ENCODE data around the gene RTBDN.
A peak's percentile ranks its signal among the peaks of the same experiment; 100 is the strongest.
"Not testable (repeated sequence)": the region's sequence is repeated elsewhere in the genome, so short reads cannot be mapped to it uniquely, and the experiment has no call there.

Gene RTBDN

DNA sequence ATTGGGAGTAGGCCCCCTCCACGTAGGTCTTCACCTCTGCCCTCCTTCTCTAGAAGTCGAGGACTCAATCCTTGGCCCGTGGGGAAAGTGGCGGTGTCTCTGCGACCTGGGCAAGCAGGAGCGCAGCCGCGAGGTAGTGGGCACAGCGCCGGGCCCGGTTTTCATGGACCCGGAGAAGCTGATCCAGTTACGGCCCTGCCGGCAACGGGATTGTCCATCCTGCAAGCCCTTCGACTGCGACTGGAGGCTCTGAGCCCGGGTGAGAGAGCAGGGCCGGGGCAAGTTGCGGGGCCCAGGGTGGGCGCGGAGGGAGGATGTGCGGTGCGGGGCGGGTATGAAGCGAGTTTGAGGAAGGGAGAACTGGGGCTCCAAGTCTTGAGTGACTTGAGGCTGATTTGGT, 30.3 kb downstream of the RTBDN start:
- H3K27ac ChIP-seq (ENCODE audit: low read depth, low read length), result no peak overlapping the region
- peaks cover 29% of the 10 kb centered on the region for H3K4me1 ChIP-seq (ENCODE audit: insufficient read depth, low read length)
- H3K36me3 ChIP-seq (ENCODE audit: insufficient read depth, low read length), result peaks cover 21% of the 10 kb centered on the region
- H3K4me3 ChIP-seq (ENCODE audit: low read depth in 1 of 2, low read length in 2 of 2), result no peak overlapping the region
- no peak overlapping the region for H3K9ac ChIP-seq (ENCODE audit: low read length)
- H3K9me3 ChIP-seq (ENCODE audit: low read length), result no peaks in the 10 kb centered on the region
- H3K27me3 ChIP-seq (ENCODE audit: control insufficient read depth in 1 of 2, insufficient read depth in 2 of 2, low read length in 2 of 2), result no peaks in the 10 kb centered on the region

DNA sequence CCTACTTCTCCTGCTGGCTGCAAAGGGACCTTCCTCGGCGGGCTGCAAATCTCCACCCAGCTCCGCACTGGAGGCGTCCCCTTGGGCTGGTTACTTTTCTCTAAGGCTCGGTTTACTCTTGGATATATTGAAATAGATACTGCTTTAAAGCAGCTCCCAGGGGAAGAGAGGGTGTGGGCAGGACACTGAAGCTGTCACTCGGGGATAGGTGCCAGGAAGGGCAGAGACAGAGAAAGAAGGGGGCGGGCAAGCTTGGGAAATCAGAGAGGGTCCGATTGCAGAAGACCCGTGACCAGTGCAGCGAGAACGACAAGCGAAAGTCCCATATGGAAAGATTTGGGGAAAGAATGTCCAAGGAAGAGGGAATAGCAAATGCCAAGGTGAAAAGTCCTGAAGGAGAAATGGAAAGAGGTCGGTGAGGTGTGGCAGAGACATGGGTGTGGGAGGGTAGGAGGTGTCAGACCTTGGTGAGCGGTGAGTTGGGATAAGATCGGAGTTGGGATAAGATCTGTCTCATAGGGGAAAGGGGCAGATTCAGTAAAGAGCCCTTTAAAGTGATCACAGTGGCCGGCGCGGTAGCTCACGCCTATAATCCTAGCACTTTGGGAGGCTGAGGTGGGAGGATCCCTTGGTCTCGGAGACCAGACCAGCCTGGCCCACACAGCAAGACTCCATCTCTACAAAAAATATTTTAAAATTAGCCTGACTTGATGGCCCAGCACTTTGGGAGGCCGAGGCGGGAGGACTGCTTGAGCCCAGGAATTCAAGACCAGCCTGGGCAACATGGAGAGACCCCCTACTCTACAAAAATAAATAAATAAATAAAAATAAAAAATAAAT, 31.9 kb downstream of the RTBDN start:
- Histone ChIP-seq H3K9ac (ENCODE audit: low read length) (no peak overlapping the region), H3K4me3 (ENCODE audit: low read depth in 1 of 2, low read length in 2 of 2) (peak overlapping the region; percentile 61 to 94), H3K4me1 (ENCODE audit: insufficient read depth, low read length) (peaks cover 29% of the 10 kb centered on the region), H3K27ac (ENCODE audit: low read depth, low read length) (peak overlapping the region; percentile 69), H3K27me3 (ENCODE audit: control insufficient read depth in 1 of 2, insufficient read depth in 2 of 2, low read length in 2 of 2) (no peaks in the 10 kb centered on the region), H3K36me3 (ENCODE audit: insufficient read depth, low read length) (peaks cover 16% of the 10 kb centered on the region), H3K9me3 (ENCODE audit: low read length) (no peaks in the 10 kb centered on the region)

DNA sequence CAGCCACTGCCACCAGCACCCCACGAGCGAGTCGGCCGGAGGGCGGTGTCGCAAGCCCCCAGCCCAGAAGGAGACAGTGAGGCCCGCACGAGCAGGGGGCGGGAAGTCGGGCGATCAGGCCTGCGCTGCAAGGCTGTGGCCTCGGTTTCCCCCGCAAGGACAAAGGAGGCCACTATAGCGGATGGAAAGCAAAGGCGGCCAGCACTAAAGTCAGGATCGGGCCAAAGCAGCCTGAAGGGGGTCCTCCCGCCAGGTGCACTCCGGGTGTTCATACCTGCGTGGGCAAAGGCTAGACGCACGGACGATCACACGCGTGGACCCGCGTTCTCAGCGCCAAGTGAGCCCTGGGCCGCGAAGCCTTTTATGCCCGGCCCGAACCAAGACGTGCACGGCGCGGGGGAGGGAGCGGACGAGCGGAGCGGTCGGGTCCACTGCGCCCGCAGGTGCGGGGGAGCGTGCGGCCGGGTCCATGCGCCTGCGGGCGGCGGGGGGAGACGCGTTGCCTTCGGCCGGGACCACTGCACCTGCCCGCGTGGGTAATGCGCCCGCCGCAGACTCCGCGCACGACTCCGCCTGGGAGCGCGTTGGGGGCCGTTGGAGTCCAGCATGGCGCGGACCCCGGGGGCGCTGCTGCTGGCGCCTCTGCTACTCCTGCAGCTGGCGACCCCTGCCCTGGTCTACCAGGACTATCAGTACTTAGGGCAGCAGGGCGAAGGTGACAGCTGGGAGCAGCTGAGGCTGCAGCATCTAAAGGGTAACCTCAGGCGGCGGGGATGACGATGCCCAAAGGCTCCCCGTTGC, 32.7 kb downstream of the RTBDN start, which contains the start of the genes PRDX2 and THSD8:
PRDX2 (minus strand) TSS at position 335 of the 801 bp plus-strand sequence. CDS start 539 bp downstream, outside the sequence.
THSD8 (plus strand) TSS at position 604 of the 801 bp plus-strand sequence; CDS start at position 607, 3 bp downstream.
- H3K9ac ChIP-seq (ENCODE audit: low read length), result peak within 1 kb of the TSS; percentile 84
- peaks cover 22% of the 10 kb centered on the region for H3K4me1 ChIP-seq (ENCODE audit: insufficient read depth, low read length)
- H3K36me3 ChIP-seq (ENCODE audit: insufficient read depth, low read length), result peaks cover 22% of the 10 kb centered on the region
- no peaks in the 10 kb centered on the region for H3K27me3 ChIP-seq (ENCODE audit: control insufficient read depth in 1 of 2, insufficient read depth in 2 of 2, low read length in 2 of 2)
- H3K4me3 ChIP-seq (ENCODE audit: low read depth in 1 of 2, low read length in 2 of 2), result peak within 1 kb of the TSS; percentile 61 to 94
- peak within 1 kb of the TSS; percentile 69 for H3K27ac ChIP-seq (ENCODE audit: low read depth, low read length)
- H3K9me3 ChIP-seq (ENCODE audit: low read length), result no peaks in the 10 kb centered on the region

DNA sequence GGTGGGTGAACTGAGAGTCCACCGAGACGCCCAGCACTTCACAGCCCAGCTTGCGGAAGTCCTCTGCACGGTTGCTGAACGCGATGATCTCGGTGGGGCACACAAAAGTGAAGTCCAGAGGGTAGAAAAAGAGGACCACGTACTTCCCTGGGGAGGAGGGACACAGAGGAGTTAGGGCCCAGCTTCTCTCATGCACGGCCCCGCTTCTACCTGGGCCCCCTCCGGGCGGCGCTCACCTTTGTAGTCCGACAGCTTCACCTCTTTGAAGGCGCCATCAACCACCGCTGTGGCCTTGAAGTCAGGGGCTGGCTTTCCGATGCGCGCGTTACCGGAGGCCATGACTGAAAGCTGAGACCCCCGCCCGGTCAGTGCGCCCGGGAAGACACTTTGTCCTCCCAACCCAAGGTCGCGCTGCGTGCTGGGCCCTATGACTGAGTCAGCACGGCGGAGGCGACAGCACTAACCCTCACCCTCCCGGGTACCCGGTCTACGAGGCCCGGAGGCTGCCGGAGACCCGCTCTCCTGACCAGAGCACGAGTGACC, 33.4 kb downstream of the RTBDN start:
- Histone ChIP-seq H3K27ac (ENCODE audit: low read depth, low read length) (peak overlapping the region; percentile 69), H3K9ac (ENCODE audit: low read length) (peak overlapping the region; percentile 84), H3K36me3 (ENCODE audit: insufficient read depth, low read length) (peaks cover 22% of the 10 kb centered on the region), H3K9me3 (ENCODE audit: low read length) (no peaks in the 10 kb centered on the region), H3K4me3 (ENCODE audit: low read depth in 1 of 2, low read length in 2 of 2) (peak overlapping the region; percentile 61 to 94), H3K4me1 (ENCODE audit: insufficient read depth, low read length) (peaks cover 23% of the 10 kb centered on the region), H3K27me3 (ENCODE audit: control insufficient read depth in 1 of 2, insufficient read depth in 2 of 2, low read length in 2 of 2) (no peaks in the 10 kb centered on the region)

DNA sequence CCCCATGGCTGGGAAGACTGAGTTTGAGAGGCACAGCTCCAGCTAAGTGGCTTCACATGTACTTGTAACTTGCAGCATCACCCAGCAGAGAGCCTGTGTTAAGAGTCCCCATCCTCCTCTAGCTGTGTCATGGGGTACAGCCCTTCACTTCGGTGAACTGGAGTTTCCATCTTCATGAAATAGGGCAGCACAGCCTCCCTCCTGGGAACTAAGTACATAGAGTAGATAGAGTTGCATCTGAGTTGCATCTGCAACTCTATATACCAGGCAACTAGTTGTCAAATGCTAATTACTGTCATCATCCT, 34.0 kb downstream of the RTBDN start:
- H3K4me3 ChIP-seq (ENCODE audit: low read depth in 1 of 2, low read length in 2 of 2), result peak overlapping the region in 1 of 2 donors; percentile 94
- H3K9me3 ChIP-seq (ENCODE audit: low read length), result no peaks in the 10 kb centered on the region
- H3K4me1 ChIP-seq (ENCODE audit: insufficient read depth, low read length), result peaks cover 24% of the 10 kb centered on the region
- H3K27me3 ChIP-seq (ENCODE audit: control insufficient read depth in 1 of 2, insufficient read depth in 2 of 2, low read length in 2 of 2), result no peaks in the 10 kb centered on the region
- no peak overlapping the region for H3K27ac ChIP-seq (ENCODE audit: low read depth, low read length)
- H3K9ac ChIP-seq (ENCODE audit: low read length), result peak overlapping the region; percentile 84
- H3K36me3 ChIP-seq (ENCODE audit: insufficient read depth, low read length), result peaks cover 22% of the 10 kb centered on the region

DNA sequence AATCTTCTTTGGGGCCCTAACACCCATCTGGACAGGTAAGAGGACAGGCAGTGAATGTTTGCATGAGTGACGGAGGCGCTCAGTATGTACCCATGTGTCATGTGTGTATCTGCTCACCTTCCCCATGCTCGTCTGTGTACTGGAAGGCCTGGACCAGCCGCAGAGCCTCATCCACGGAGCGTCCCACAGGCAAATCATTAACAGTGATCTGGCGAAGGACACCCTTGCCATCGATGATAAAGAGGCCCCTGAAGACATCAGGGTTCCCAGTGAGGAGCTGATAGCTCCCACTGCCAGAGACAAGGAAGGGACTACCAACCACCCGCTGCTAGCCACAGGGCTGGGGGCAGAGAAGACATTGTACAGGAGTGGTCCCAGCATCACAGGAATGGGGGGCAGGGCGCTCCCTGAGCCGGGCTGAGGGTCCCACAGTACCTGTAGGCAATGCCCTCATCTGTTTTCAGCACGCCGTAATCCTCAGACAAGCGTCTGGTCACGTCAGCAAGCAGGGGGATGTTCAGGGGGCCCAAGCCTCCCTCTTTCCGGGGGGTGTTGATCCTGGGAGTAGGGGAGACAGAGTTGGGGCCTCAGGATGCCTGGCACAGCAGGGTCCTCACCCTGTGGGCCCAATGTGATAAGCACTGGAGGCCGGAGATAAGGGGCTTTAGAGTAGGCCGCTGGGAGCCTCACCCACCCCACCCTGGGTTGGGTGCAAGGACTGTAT, 34.5 kb downstream of the RTBDN start:
- Histone ChIP-seq H3K9ac (ENCODE audit: low read length) (peak overlapping the region; percentile 84), H3K36me3 (ENCODE audit: insufficient read depth, low read length) (peaks cover 22% of the 10 kb centered on the region), H3K27me3 (ENCODE audit: control insufficient read depth in 1 of 2, insufficient read depth in 2 of 2, low read length in 2 of 2) (no peaks in the 10 kb centered on the region), H3K9me3 (ENCODE audit: low read length) (no peaks in the 10 kb centered on the region), H3K4me1 (ENCODE audit: insufficient read depth, low read length) (peaks cover 24% of the 10 kb centered on the region), H3K4me3 (ENCODE audit: low read depth in 1 of 2, low read length in 2 of 2) (peak overlapping the region in 1 of 2 donors; percentile 94), H3K27ac (ENCODE audit: low read depth, low read length) (no peak overlapping the region)

DNA sequence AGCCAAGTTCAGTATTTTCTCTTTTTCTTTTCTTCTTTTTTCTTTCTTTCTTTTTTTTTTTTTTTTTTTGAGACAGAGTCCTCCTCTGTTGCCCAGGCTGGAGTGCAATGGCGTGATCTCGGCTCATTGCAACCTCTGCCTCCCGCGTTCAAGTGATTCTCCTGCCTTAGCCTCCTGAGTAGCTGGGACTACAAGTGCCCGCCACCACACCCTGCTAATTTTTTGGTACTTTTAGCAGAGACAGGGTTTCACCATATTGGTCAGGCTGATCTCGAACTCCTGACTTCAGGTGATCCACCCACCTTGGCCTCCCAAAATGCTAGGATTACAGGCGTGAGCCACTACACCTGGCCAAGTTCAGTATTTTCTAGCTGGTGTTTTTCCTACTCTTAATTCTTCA, 36.8 kb downstream of the RTBDN start:
- not testable (repeated sequence) for H3K27ac ChIP-seq (ENCODE audit: low read depth, low read length); H3K9ac ChIP-seq (ENCODE audit: low read length); H3K9me3 ChIP-seq (ENCODE audit: low read length); H3K27me3 ChIP-seq (ENCODE audit: control insufficient read depth in 1 of 2, insufficient read depth in 2 of 2, low read length in 2 of 2); H3K4me3 ChIP-seq (ENCODE audit: low read depth in 1 of 2, low read length in 2 of 2)
- H3K36me3 ChIP-seq (ENCODE audit: insufficient read depth, low read length), result peaks cover 22% of the 10 kb centered on the region
- peaks cover 24% of the 10 kb centered on the region for H3K4me1 ChIP-seq (ENCODE audit: insufficient read depth, low read length)

DNA sequence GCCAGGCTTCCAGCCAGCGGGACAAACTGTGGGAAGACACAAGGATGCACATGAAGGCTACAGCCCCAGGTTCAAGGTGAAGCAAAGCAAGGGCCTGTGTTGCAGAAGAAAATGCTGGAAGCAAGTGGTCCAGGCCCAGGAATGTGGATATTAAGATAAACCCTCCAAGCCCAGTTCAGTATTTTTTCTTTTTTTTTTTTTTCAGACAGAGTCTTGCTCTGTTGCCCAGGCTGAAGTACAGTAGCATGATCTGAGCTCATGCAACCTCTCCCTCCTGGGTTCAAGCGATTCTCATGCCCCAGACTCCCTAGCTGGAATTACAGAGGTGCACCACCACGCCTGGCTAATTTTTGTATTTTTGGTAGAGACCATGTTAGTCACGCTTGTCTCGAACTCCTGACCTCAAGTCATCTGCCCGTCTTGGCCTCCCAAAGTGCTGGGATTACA, 37.2 kb downstream of the RTBDN start:
- Histone ChIP-seq H3K36me3 (ENCODE audit: insufficient read depth, low read length) (peaks cover 22% of the 10 kb centered on the region), H3K27me3 (ENCODE audit: control insufficient read depth in 1 of 2, insufficient read depth in 2 of 2, low read length in 2 of 2) (no peaks in the 10 kb centered on the region), H3K27ac (ENCODE audit: low read depth, low read length) (no peak overlapping the region), H3K9me3 (ENCODE audit: low read length) (no peaks in the 10 kb centered on the region), H3K9ac (ENCODE audit: low read length) (no peak overlapping the region), H3K4me1 (ENCODE audit: insufficient read depth, low read length) (peaks cover 19% of the 10 kb centered on the region), H3K4me3 (ENCODE audit: low read depth in 1 of 2, low read length in 2 of 2) (no peak overlapping the region)

DNA sequence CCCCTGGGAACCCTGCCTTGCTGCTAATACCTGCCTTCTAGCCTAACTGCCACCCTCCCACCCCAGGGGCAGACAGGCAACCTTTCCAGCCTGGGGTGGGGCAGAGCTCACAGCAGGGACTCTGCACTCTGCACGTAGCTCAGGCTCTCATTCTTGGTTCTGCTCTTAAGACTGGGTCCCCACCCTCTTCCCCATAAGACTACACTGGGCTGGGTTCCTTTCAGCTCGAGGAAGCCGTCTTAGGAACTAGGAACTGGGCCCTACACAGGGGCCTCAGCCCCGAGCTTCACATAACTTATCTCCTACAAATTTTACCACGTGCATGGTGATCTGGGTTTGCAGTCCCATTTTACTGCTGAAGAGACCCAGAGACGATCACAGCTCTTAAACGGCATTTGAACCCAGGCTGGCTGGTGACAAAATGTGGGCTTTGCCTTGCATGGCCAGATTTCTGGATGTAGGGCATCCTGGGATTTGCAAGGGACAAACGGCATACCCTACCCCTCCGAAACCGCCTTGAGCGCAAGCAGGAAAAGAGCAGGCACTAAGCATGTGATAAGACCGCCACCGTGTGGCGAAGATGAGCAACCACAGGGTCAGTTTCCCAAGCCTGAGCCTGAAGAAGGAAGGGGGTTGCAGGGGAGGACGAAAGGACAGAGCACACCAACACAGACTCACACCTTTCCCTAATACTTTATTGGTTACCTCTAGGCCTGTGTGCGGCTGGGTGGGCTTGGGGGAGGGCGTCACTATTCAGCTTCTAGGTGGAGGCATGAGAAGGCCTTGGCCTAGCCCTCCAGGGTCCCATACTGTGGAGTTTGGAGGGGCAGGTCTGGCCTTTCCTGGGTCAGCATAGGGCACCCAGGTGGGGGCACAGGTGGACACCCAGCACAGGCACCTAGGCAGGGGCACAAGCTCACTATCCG, 38.0 kb downstream of the RTBDN start:
- peak overlapping the region; percentile 28 for H3K27ac ChIP-seq (ENCODE audit: low read depth, low read length)
- no peaks in the 10 kb centered on the region for H3K27me3 ChIP-seq (ENCODE audit: control insufficient read depth in 1 of 2, insufficient read depth in 2 of 2, low read length in 2 of 2)
- peaks cover 22% of the 10 kb centered on the region for H3K36me3 ChIP-seq (ENCODE audit: insufficient read depth, low read length)
- no peak overlapping the region for H3K4me3 ChIP-seq (ENCODE audit: low read depth in 1 of 2, low read length in 2 of 2)
- H3K4me1 ChIP-seq (ENCODE audit: insufficient read depth, low read length), result peaks cover 19% of the 10 kb centered on the region
- H3K9ac ChIP-seq (ENCODE audit: low read length), result no peak overlapping the region
- H3K9me3 ChIP-seq (ENCODE audit: low read length), result no peaks in the 10 kb centered on the region

DNA sequence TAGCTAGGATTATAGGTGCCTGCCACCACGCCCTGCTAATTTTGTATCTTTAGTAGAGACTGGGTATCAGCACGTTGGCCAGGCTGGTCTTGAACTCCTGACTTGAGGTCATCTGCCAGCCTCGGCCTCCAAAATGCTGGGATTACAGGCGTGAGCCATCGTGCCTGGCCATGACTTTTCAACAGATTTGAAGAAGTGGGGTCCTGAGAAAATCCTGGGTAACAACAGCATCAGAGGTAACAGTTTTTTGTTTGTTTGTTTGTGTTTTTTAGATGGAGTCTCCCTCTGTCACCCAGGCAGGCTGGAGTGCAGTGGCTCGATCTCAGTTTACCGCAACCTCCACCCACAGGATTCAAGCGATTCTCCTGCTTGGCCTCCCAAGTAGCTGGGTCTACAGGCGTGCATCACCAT, 39.4 kb downstream of the RTBDN start:
- peaks cover 15% of the 10 kb centered on the region for H3K36me3 ChIP-seq (ENCODE audit: insufficient read depth, low read length)
- H3K4me1 ChIP-seq (ENCODE audit: insufficient read depth, low read length), result peaks cover 17% of the 10 kb centered on the region
- H3K4me3 ChIP-seq (ENCODE audit: low read depth in 1 of 2, low read length in 2 of 2), result no peak overlapping the region
- H3K27ac ChIP-seq (ENCODE audit: low read depth, low read length), result peak overlapping the region; percentile 99
- H3K9me3 ChIP-seq (ENCODE audit: low read length), result no peaks in the 10 kb centered on the region
- no peaks in the 10 kb centered on the region for H3K27me3 ChIP-seq (ENCODE audit: control insufficient read depth in 1 of 2, insufficient read depth in 2 of 2, low read length in 2 of 2)
- no peak overlapping the region for H3K9ac ChIP-seq (ENCODE audit: low read length)

Measured in muscle layer of colon (tissue), 2 donors.